HG02885 (cell line): ENCODE measurements around the gene LGALS3BP.

Experiments
- ATAC-seq: cut with Tn5 transposase; IDR thresholded peaks from one replicate; pipeline ENCODE4 v1.9.1; 2021; ENCODE audit warnings: mild to moderate bottlenecking; ENCODE audit not compliant: unreplicated experiment, poor library complexity

The LGALS3BP gene

GRCh38 chr17:78986649-78987328 is 7.1 kb upstream of the LGALS3BP start:
- no peak for ATAC-seq

GRCh38 chr17:78986048-78986648 is 6.4 kb upstream of the LGALS3BP start:
- no peak for ATAC-seq

- ATAC-seq, result no peak
Observed at GRCh38 chr17:78985395-78985794, 5.7 kb upstream of the LGALS3BP start.

- no peak for ATAC-seq
Observed at GRCh38 chr17:78981010-78981888, 1.5 kb upstream of the LGALS3BP start.

- no peak for ATAC-seq
Observed at GRCh38 chr17:78980624-78980972, 875 bp upstream of the LGALS3BP start.

GRCh38 chr17:78977997-78978973 is 1.4 kb downstream of the LGALS3BP start:
- no peak for ATAC-seq

GRCh38 chr17:78977681-78977943 is 2.1 kb downstream of the LGALS3BP start:
- ATAC-seq, result no peak

- no peak for ATAC-seq
Observed at GRCh38 chr17:78976907-78977680, 2.6 kb downstream of the LGALS3BP start.

GRCh38 chr17:78974635-78975591 is 4.8 kb downstream of the LGALS3BP start:
- no peak for ATAC-seq

GRCh38 chr17:78973792-78974520 is 5.8 kb downstream of the LGALS3BP start:
- no peak for ATAC-seq

- ATAC-seq, result no peak
Observed at GRCh38 chr17:78973196-78973595, 6.5 kb downstream of the LGALS3BP start.

- ATAC-seq, result no peak
Observed at GRCh38 chr17:78972507-78973105, 7.1 kb downstream of the LGALS3BP start.

- ATAC-seq, result no peak
Observed at GRCh38 chr17:78971756-78972506, 7.8 kb downstream of the LGALS3BP start.

- ATAC-seq, result no peak
Observed at GRCh38 chr17:78970834-78971755, 8.6 kb downstream of the LGALS3BP start.

- no peak for ATAC-seq
Observed at GRCh38 chr17:78969865-78970264, 9.9 kb downstream of the LGALS3BP start.
